ENCODE measurements around the gene SLC3A2. TPM values are rescaled to one million over a fixed set of nuclear protein-coding genes. Genes with fewer than 3 reads are reported as not detected.

Gene SLC3A2
- total and polyA plus RNA-seq, 2 donors (not counting 3 experiments of a cell fraction or from before 2014, with no cell fraction given): 208 to 337 TPM

DNA sequence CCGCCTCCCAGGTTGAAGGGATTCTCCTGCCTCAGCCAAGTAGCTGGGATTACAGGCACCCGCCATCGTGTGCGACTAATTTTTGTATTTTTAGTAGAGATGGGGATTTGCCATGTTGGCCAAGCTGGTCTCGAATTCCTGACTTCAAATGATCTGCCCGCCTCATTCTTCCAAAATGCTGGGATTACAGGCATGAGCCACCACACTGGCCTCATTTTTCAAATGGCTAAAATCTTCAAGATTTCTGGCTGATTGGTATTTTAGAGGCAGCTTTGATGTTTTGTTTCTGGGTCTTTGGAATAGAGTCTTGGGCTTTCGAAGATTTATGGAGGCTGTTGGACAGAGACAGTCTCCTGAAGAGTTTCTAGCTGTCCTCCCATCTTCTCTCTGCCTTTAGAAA, 5.8 kb upstream of the SLC3A2 start:
- peaks cover 0 to 4% of the 10 kb centered on the region in 2 experiments for H3K36me3 ChIP-seq (ENCODE audit: control insufficient read depth in 2 of 2, extremely low read depth in 1 of 2, insufficient read depth in 2 of 2, low read length in 2 of 2)
- H4K20me1 ChIP-seq (replicated peaks; ENCODE audit: control insufficient read depth, extremely low read depth, insufficient read depth, low read length): no peaks in the 10 kb centered on the region
- H3K9ac ChIP-seq (replicated peaks; ENCODE audit: extremely low read depth, insufficient read depth, low read length): no peak overlapping the region
- H3K27ac ChIP-seq (ENCODE audit: insufficient read depth, low read depth, low read length): no peak overlapping the region
- H3K4me3 ChIP-seq (replicated peaks in 1 of 3; ENCODE audit: insufficient read depth in 1 of 3, low read depth in 1 of 3, low read length in 3 of 3): no peak overlapping the region
- no peaks in the 10 kb centered on the region for H3K9me1 ChIP-seq (replicated peaks; ENCODE audit: control insufficient read depth, extremely low read depth, insufficient read depth, low read length)
- dilution Hi-C loops (cut with MboI; ENCODE audit: extremely low pct_ligation_motif_present, low sequenced_read_pairs): no loop called here
- H2AFZ ChIP-seq (ENCODE audit: low read depth, low read length): no peak overlapping the region
- intact Hi-C loops (cut with micrococcal nuclease): no loop called here
- FAIRE-seq (no peak), DNase-seq (ENCODE audit: low read depth, low spot score) (no peak)
- no TSS peak for BruUV-seq (replicated peaks)
- no peaks in the 10 kb centered on the region for H3K9me3 ChIP-seq (replicated peaks; ENCODE audit: control insufficient read depth, insufficient read depth, low read length)
- H3K27me3 ChIP-seq (ENCODE audit: control insufficient read depth in 2 of 2, insufficient read depth in 2 of 2, low read length in 2 of 2): no peaks in the 10 kb centered on the region
- no peak for TF ChIP-seq MYC (IDR thresholded peaks at IDR 0.05; ENCODE audit: low read depth, low read length)
- TF ChIP-seq POLR2AphosphoS5 (IDR thresholded peaks at IDR 0.05; ENCODE audit: insufficient read depth, low read depth, low read length): no peak
- TF ChIP-seq JUN (IDR thresholded peaks at IDR 0.05; ENCODE audit: borderline replicate concordance, insufficient read depth, insufficient read length, low read depth): no peak
- TF ChIP-seq, protein P1, sequence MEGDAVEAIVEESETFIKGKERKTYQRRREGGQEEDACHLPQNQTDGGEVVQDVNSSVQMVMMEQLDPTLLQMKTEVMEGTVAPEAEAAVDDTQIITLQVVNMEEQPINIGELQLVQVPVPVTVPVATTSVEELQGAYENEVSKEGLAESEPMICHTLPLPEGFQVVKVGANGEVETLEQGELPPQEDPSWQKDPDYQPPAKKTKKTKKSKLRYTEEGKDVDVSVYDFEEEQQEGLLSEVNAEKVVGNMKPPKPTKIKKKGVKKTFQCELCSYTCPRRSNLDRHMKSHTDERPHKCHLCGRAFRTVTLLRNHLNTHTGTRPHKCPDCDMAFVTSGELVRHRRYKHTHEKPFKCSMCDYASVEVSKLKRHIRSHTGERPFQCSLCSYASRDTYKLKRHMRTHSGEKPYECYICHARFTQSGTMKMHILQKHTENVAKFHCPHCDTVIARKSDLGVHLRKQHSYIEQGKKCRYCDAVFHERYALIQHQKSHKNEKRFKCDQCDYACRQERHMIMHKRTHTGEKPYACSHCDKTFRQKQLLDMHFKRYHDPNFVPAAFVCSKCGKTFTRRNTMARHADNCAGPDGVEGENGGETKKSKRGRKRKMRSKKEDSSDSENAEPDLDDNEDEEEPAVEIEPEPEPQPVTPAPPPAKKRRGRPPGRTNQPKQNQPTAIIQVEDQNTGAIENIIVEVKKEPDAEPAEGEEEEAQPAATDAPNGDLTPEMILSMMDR (IDR thresholded peaks at IDR 0.05; ENCODE audit: extremely low read depth in 1 of 2, insufficient read depth in 1 of 2, low read depth in 1 of 2, low read length in 2 of 2): no peak
- TF ChIP-seq, protein P2, sequence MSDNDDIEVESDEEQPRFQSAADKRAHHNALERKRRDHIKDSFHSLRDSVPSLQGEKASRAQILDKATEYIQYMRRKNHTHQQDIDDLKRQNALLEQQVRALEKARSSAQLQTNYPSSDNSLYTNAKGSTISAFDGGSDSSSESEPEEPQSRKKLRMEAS (IDR thresholded peaks at IDR 0.05; ENCODE audit: insufficient read depth, insufficient read length): no peak
- TF ChIP-seq POLR2A (IDR thresholded peaks at IDR 0.05; ENCODE audit: low read depth, low read length): no peak
- TF ChIP-seq EZH2 (IDR thresholded peaks at IDR 0.05; ENCODE audit: borderline replicate concordance, low read depth, low read length, severe bottlenecking): no peak
- no peak for TF ChIP-seq FOS (IDR thresholded peaks at IDR 0.05; ENCODE audit: borderline replicate concordance, insufficient read depth, low read length)
- TF ChIP-seq GATA2 (IDR thresholded peaks at IDR 0.05; ENCODE audit: insufficient read depth, insufficient read length, low read depth, low read length): no peak
- peaks cover 9% of the 10 kb centered on the region for H3K79me2 ChIP-seq (ENCODE audit: control insufficient read depth, insufficient read depth, low read length)
- POLR2A ChIA-PET: interaction anchor here (1.8 kb wide), 1 partner anchor 34 kb away, joined by 10 read pairs; no protein-coding TSS in a partner anchor
- H3K4me1 ChIP-seq (ENCODE audit: control insufficient read depth, extremely low read depth, insufficient read depth, low read length): peaks cover 6% of the 10 kb centered on the region
- H3K4me2 ChIP-seq (ENCODE audit: insufficient read depth, low read length): no peak overlapping the region
- CTCF ChIA-PET: interaction anchor here (1.4 to 2.9 kb wide), 2 partner anchors 10 to 88 kb away, joined by 7 to 10 read pairs; partner anchors contain the start of gene TMEM179B

Measured in endothelial cell of umbilical vein (primary cell).